Posterior cingulate gyrus (tissue), 11 donors: Measurements from ENCODE around the gene ARGLU1.
"Not testable (repeated sequence)": the region's sequence is repeated elsewhere in the genome, so short reads cannot be mapped to it uniquely, and the experiment has no call there.

Source experiments
- DNase-seq, 10 donors: peaks; one replicate each; pipeline versions ENCODE4 v3.0.0 to v3.0.0-alpha.2; 2020 to 2021; ENCODE audit warnings: mixed read lengths in 3 of 10
- intact Hi-C: fragments of 100-400 bp; cut with DNase I; formaldehyde crosslinking; loops from one replicate; pipeline ENCODE4 v1.15.1; 2023

ARGLU1 gene

GRCh38 chr13:106567474-106568298 lies at the start of gene ARGLU1:
TSS of gene ARGLU1 (minus strand) at chr13:106568137. CDS start at chr13:106567919, 218 bp downstream.
- intact Hi-C loops, result no loop called here
- DNase-seq, result peak; percentile 88 to 99 (median 93)

DNA sequence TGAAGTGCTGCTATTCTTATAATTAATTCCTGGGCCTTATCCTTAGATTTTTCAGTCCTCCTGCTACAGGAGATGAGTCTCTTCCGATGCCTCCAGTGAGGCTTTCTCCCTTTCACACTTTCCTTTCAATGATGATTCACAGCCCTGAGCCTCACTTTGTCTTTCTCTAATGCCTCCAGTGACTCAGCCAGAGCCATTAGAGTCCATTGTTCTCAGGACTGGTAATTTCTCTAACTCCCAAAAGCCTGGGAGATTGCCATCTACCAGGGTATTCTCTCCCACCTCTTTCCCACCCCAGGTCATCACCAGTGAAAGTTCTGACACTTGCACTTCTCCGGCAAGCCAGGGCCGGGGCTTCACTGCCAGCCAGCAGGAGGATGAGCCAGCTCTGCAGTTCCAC lies 49.6 kb upstream of the ARGLU1 start:
- no peak for DNase-seq
- intact Hi-C loops, result no loop called here

- DNase-seq, result no peak
- intact Hi-C loops, result no loop called here
These were observed 48.8 kb upstream of the ARGLU1 start for GRCh38 chr13:106616729-106617128.

GRCh38 chr13:106614874-106615273 lies 46.9 kb upstream of the ARGLU1 start:
- DNase-seq, result no peak
- intact Hi-C loops, result no loop called here

DNA sequence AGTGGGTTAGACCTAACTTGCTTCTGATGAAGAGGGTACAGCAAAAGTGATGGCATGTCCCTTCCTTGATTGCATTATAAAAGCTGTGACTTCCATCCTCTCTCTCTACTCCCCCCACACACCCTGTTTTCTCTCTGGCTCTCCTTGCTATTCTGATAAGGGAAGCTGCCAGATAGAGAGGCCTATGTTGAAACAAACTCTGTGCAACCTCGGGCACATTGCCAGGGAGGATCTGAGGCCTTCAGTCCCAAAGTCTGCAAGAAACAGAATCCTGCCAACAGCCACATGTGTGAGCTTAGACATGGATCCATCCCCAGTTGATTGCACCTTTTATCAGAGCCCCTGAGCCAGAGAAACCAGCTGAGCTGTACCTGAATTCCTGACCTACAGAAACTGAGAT lies 44.8 kb upstream of the ARGLU1 start:
- peak in 1 of 10 donors; percentile 22 for DNase-seq
- intact Hi-C loops, result no loop called here

DNA sequence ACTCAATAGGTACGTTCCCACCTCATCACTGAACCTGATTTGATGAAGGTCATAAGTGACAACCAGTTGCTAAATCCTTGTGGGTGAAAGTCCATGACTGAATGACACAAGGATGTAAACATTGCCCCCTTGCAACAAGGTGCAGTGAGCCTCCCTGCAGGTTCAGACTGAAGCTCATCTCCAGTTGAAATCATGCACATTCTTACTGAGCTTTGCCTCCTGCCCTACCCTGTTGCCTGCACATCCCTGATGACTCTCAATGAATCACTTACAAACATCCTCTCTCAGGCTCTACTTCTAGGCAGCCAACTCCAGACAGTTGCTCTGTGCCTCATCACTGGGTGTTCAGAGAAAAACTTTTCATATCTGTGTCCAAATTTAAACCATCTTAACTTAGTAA lies 42.5 kb upstream of the ARGLU1 start:
- DNase-seq, result no peak
- intact Hi-C loops, result no loop called here

- intact Hi-C loops, result no loop called here
- no peak for DNase-seq
These were observed 41.2 kb upstream of the ARGLU1 start for GRCh38 chr13:106609116-106609515.

DNA sequence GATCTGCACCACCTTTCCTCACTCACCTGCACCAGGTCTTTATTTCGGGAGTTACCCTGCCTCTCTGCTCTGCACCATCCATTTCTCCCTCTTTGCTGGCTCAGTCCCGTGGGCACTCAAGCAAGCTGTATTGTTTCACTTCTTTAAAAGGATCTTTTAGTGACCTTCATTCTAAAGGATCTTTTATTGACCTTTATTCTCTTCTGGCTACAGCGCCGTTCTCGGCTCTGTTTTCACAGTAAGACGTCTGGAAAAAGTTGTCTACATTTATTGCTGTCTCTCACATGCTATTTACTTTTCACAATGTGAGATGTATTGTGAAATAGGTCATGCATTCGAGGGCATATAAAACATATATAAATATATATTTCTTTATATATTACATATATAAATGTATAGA lies 35.6 kb upstream of the ARGLU1 start:
- intact Hi-C loops, result no loop called here
- no peak for DNase-seq

DNA sequence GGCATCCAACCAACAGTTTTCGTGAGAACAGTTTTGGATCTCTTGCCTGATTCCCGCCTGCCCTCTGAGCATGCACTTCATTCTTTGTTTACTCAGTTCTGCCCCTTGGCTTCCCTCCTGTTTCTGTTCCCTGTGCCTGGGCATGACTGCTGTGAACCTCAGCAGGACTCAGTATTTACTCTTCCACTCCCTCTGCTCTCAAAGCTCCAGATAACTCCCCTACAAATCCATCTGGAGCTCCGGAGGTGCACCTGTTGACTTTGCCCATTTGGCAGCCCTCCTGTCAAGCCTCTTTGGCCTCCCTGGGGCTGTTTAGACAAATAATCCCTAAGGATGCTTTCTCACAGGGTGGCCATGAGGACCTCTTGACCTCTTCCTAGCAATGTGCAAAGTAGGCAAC lies 34.2 kb upstream of the ARGLU1 start:
- no peak for DNase-seq
- intact Hi-C loops, result no loop called here

GRCh38 chr13:106601489-106601888 lies 33.6 kb upstream of the ARGLU1 start:
- intact Hi-C loops, result no loop called here
- no peak for DNase-seq

DNA sequence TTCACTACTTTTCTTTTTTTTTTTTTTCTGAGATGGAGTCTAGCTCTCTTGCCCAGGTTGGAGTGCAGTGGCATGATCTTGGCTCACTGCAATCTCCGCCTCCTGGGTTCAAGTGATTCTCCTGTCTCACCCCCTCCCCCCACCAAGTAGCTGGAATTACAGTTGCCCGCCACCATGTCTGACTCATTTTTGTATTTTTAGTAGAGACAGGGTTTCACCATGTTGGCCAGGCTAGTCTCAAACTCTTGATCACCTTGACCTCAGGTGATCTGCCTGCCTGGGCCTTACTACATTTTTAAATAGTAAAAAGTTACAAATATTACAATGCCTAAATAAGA lies 32.8 kb upstream of the ARGLU1 start:
- intact Hi-C loops, DNase-seq: not testable (repeated sequence)

DNA sequence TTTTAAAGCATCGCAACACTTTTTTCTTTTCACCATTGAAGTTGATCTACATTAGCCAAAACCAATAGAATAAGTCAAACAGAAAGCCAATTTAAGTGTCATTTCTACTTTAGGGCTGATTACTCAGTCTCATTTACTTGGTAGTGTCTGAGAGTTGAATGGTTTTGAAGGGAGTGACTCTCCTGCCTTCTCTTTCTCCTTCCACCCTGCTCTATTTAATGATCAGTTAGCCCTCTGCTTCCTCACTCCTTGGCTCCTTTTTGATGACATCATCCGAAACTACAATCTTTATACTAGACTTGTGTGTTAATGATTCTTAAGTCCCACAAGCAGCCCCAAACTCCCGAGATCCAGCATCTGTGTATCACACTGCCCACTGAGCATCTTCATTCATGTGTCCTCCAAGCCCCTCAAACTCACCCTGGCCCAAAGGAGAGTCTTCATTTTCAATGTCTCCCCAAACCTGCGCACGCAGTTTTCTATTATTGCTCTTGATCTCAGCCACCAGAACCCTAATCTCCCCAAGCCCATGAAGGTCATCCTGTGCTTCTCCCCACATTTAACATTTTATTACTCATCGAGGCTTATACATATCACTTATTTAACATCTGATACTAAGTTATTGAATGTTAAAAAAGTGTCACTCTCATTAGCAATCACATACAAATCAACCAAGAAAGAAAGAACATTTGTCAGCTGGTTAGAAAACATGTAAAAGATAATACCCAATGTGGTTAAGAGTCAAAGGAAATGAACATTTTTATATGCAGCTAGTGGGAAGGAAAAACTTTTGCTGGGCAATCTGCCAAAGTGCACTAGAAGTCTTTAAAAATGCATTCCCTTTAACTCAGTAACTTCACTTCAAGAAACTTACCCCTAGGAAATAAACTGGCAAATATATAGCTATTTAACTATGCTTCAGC lies 32.2 kb upstream of the ARGLU1 start:
- no peak for DNase-seq
- intact Hi-C loops, result no loop called here

- intact Hi-C loops, result no loop called here
- no peak for DNase-seq
These were observed 29.9 kb upstream of the ARGLU1 start for GRCh38 chr13:106597749-106598395.

DNA sequence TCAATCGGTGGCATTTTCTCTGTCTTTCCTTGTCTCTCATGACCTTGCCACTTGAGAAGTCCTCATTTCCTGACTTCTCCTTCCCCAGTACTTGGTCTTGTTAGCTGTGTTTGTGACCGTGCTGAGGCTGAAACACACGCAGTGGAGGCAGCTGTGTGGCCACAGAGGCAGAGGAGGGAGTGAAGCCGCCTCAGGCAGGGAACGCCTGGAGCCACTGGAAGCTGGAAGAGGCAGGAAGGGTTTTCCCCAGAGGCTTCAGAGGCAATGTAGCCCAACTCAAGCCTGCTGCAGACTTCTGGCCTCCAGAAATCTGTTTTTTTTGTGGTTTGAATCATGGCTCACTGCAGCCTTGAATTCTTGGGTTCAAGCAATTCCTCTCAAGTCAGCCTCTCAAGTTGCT lies 29.2 kb upstream of the ARGLU1 start:
- peak in 1 of 10 donors; percentile 74 for DNase-seq
- intact Hi-C loops, result no loop called here

DNA sequence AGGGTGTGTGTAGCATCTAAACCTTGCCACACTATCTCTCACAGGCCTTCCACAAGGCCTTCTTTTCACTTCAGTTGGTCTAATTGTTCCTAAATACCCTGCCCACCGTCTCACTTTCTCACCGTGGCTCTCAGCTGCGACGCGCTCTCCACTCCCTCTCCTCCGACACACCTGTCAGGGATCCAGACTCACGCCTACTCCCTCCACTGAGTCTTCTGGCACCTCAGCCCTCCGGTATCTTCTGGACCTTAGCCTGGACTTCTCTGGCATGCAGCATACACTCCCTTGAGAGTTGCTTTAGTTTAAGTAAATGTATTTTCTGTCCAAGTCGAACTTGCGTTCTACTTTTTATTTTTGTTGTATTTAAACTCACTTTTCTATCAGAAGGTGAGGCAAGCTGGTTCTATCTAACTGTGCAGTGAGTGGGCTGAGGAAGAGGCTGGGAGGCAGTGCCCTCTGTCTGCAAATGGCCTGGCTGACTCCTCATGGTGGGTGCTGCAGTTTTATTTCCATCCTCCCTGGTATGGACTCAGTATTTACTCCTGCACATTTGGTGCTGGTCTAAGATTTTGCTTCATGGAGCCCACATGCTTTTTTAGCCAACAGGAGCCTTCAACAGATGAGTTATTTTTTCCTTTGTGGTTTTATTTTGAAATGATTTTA lies 28.5 kb upstream of the ARGLU1 start:
- peak in 8 of 10 donors; percentile 27 to 87 (median 53) for DNase-seq
- intact Hi-C loops, result no loop called here

DNA sequence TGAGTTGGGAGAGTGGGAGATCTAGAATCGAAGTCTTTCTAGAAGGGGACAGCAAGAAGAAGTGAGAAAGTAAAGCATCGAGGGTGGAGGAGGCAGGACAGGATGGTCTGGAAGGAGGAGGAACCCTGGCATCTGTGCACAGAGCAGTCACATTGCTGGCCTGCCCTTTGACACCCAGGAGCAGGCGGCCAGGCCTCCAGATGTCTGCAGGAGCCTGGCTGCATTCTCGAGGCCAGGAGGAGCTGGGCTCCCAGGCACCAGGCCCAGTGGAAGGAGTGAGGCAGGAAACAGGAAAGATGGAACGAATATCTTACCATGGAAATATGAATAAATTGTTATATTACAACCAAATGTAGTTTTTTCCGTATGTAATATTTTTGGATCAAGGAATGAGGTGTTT lies 27.7 kb upstream of the ARGLU1 start:
- DNase-seq, result no peak
- intact Hi-C loops, result no loop called here

DNA sequence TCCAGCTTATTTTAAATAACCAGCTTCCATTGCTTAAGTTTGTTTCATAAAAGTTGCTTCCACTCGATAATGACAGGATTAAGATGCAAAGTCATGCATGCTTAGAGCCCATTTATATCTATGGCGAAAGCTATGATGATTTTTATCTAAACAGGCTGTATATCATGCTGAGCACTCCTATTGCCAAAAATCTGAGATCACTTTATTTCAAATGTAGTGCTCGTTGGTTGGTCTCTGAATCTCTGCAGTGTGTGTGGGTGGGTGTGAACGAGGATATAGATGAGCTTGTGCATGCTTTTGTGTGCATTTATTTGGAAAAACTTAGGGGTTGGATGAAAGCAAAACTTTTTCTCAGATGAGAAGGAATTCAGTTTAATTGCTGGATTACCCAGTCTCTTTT lies 27.0 kb upstream of the ARGLU1 start:
- intact Hi-C loops, result no loop called here
- DNase-seq, result peak in 2 of 10 donors; percentile 25 to 34

DNA sequence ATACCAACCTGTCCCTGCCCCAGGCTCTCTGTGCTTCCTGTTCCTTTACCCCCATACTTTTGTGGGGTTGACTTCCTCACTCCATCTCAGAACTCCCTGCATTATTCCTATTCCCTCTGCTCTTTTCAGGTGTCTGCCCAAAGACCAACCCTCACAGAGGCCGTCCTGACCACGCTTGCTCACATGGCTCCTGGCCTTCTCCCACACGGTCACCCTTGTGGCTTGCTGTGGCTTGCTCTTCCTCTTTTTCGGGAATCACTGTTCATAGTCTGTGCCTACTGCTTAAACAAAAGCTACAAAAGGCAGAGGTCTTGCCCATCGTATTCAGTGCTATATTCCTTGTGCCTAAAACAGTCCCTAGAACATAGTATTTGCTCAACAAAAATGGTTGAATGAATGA lies 25.2 kb upstream of the ARGLU1 start:
- DNase-seq, result no peak

GRCh38 chr13:106591299-106591698 lies 23.4 kb upstream of the ARGLU1 start:
- intact Hi-C loops, result no loop called here
- DNase-seq, result no peak

More for the DNA sequence above, 25.2 kb upstream of the ARGLU1 start:
- intact Hi-C loops, result no loop called here

GRCh38 chr13:106589716-106590115 lies 21.8 kb upstream of the ARGLU1 start:
- intact Hi-C loops, result no loop called here
- DNase-seq, result no peak

DNA sequence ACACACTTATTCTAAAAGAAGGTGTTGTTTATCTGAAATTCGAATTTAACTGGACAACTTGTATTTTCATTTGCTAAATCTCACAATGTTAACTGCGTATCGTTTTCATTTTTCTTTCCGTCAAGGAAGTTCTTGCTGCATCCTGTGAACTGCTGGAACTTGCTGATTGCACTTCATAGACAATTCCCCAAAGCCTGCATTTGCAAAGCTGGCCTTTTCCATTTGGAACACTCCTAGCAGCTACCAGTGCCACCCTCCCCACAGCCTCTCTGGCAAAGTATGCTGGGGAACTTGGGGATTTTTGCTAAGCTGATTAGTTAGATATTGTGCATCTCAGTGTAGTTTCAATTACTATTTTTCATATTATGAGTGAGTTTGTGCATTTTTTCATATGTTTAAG lies 20.4 kb upstream of the ARGLU1 start:
- intact Hi-C loops, result no loop called here
- no peak for DNase-seq
